GM19455 (cell line): ENCODE results near the gene PEPD.

Experiments
- ATAC-seq: cut with Tn5 transposase; IDR thresholded peaks from one replicate; pipeline ENCODE4 v1.9.1; 2021; ENCODE audit not compliant: unreplicated experiment

PEPD gene

DNA sequence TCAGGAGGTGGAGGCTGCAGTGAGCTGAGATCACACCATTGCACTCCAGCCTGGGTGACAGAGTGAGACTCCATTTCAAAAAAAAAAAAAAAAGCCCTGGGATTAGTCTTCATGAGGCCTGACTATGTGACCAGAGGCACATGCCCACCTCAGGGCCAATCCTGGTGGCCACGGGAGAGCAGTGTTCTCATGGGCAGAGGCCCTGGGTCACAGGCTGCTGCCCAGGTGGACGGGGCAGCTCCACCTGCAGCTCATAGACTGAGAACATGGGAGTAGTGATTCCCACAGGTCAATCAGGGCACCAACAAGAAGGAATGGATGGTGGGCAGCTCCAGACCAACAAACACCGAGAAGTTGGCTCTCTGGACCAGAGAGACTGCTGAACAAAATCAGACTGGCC, 26.1 kb upstream of the PEPD start:
- no peak for ATAC-seq

DNA sequence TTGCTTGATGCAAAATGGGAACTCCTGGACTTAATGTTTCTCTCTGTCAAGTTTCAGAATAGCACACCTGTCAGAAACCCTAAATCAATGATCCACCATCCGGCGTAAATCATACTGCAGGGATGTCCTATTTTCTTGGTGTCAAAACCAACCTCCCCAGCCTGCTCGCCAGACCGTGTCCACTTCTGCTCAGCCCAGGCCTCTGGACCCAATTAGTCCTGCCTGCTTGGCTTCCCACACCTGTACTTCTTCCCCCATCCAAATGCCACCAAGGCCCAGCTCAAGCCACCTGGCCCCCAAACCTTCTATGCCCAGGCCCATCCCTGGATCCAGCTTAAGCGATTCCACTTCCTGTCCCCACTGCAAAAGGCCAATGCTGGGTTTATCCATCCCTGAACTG, 25.1 kb upstream of the PEPD start:
- ATAC-seq: no peak

GRCh38 chr19:33545217-33545981, 23.8 kb upstream of the PEPD start:
- no peak for ATAC-seq

DNA sequence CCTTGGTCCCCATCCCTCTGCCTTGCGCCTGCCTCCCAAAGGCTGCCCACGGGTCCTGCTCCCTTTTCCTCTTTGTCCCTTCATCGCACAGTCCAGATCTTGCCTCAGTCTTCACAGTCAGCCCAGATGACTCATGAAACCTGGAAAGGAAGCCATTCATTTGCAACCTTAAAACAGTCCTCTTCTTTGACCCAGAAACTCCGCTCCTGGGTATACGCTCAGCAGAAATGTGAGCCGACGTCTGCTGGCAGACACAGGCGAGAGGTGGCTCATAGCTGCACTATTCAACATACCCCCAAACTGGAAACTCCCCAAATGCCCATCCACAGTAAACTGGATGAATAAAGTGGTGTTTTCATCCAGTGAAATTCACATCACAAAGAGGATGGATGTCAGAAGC, 13.6 kb upstream of the PEPD start:
- no peak for ATAC-seq

DNA sequence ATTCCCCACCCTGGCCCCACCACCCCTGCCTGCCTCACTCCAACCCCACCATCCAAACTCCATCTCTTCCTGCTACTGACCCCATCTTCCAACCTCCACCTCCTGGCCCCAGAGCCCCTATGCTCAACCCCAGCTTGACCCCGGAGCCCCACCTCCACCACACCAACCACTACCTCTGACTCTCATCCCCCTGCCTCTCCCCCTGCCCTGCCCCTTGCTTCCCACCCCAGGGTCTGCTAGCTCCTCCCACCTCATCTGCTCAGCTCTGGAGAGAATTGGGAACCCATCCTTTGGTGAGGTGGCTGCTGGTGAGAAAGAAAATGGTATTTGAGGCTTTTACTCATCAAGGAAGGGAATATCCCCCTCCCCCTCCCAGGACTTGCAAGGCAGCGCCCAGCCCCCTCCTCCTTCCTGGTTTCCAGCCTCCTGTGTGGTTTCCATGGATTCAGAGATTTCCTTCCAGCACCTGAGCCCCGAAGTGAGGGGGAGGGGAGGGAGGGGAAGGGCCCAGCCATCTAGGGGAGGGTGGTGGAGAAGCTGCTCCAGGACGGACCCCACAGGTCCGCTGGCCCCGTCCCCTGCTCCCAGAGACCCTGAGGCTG, 11.4 kb upstream of the PEPD start:
- ATAC-seq: no peak

- ATAC-seq: no peak
Measured at GRCh38 chr19:33530842-33531241, 9.3 kb upstream of the PEPD start.

DNA sequence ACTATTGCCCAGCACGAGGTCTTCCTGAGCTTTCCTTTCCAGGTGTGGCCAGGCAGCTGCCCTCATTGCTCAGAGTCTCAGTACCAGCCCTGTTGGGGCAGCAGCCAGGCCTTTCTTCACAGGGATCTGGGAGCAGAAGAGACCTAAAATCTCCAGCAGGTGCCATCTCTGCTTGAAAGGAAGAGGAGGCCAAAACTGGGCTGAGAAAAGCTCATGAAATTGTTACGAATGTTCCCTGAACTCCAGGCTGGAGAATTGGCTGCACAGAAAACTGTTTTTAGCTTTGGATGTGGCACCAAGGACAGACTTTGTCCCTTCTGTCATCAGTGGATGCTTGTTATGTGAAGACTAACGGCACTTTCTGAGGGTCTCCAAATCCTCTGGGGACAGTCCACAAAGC, 8.7 kb upstream of the PEPD start:
- no peak for ATAC-seq

- ATAC-seq: no peak
Measured at GRCh38 chr19:33529094-33529676, 7.6 kb upstream of the PEPD start.

GRCh38 chr19:33528404-33528803, 6.8 kb upstream of the PEPD start:
- no peak for ATAC-seq

GRCh38 chr19:33527125-33527524, 5.5 kb upstream of the PEPD start:
- no peak for ATAC-seq

DNA sequence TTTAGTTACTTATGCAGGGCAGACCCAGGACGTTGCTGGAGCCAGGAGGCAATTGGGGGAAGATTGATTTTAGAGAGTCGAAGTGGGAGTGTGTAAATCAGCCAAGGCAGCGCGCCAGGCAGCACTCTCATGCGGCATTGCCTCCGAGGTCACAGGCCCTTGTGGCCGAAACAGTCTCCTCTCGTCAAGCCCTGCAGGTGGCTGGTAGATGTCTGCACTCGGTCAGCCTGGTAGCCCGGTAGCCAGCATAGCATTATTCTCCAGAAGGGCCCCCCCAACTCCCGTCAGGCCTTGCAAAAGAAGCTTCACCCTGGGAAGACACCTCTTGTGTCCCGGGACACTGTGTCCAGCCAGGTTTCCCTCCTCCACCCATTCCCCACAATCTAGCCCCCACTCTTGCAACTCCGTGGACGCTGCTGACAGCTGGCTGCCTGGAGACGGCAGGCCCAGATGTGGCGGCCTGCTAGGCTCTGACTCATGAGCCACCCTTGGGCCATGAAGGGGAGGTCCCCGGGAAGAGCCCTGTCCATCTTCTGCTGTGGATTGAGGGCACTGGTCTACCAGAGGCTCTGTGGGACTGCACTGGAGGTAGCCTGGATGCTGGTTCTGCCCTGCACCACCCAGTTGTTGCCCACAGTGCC, 2.6 kb upstream of the PEPD start:
- no peak for ATAC-seq

DNA sequence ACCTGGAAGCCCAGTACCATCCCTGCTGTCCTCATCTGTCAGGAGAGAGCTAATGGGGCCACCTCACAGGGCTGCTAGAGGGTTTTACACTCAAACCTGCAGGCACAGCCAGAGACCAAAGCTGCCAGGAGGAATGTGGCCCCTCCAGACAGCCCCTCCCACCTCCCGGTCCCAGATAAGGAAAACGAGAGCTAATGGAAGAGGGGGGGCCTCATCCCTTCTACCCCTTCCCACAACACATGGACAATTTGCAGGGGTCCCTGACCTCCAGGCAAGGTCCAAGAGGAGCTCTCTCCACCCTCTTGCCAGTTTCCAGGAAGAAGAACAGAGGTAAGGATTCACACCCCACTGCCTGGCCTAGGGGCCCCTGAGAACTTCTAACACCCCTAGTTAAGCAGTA, 1.6 kb upstream of the PEPD start:
- no peak for ATAC-seq

- ATAC-seq: no peak
Measured at GRCh38 chr19:33522371-33522662, 726 bp upstream of the PEPD start.

DNA sequence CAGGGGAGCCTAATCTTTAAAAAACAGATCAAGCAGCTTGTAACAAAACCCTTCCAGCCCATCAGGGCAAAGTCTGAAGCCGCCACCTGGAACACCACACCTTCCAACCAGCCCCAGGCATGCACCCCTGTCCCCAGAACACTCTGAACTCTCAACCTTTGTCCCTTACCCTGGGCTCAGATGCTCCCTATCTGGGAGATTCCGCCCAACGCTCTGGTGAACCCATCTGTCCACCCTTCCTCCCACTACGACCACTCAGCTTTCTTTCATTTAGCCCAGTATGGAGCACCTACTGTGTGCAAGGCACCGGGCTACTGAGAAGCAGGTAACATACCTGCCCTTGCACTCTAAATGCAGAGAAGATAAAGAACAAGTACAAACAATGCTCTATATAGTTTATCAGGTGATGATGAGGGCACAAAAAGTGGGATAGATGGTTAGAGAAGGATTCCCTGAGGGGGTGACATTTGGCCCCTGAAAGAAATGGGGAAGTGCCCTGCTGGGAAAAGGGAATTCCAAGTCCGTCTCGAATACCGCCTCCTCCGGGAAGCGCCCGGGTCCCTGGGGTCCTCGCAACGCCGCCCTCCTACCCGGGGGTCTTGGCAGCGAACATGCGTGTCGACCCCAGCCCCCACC, 629 bp downstream of the PEPD start:
- peak; percentile 16 for ATAC-seq

- no peak for ATAC-seq
Measured at GRCh38 chr19:33520048-33520643, 1.4 kb downstream of the PEPD start.

GRCh38 chr19:33519416-33519815, 2.2 kb downstream of the PEPD start:
- ATAC-seq: no peak

GRCh38 chr19:33518541-33518940, 3.0 kb downstream of the PEPD start:
- no peak for ATAC-seq

GRCh38 chr19:33517922-33518321, 3.7 kb downstream of the PEPD start:
- ATAC-seq: no peak

DNA sequence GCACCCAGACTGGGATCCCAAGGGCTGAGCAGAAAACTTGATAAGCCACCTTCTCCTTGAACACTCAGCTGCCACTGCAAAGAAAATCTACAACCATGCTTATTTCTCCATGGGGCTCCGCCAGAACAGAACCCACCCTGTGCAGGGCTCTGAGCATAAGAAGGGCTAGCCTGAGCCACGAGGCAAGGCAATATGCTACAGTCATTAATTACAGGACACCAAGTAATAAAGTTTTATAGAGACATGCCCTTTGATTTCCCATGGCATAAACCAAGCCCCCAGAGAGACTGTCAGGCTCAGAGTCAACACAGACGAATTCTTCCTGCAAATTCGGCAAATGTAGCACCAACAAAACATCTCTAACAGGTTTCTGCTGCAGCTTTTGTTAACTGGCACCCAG, 5.7 kb downstream of the PEPD start:
- no peak for ATAC-seq

GRCh38 chr19:33514885-33515551, 6.6 kb downstream of the PEPD start:
- ATAC-seq: no peak

- no peak for ATAC-seq
Measured at GRCh38 chr19:33513424-33513823, 8.2 kb downstream of the PEPD start.
